Measurements from ENCODE around the gene STH. TPM values are rescaled to one million over a fixed set of nuclear protein-coding genes. Genes with fewer than 3 reads are reported as not detected.

The STH gene
- total and polyA plus RNA-seq, 2 experiments from 2014 or later: 0.55 TPM; not detected in 1

DNA sequence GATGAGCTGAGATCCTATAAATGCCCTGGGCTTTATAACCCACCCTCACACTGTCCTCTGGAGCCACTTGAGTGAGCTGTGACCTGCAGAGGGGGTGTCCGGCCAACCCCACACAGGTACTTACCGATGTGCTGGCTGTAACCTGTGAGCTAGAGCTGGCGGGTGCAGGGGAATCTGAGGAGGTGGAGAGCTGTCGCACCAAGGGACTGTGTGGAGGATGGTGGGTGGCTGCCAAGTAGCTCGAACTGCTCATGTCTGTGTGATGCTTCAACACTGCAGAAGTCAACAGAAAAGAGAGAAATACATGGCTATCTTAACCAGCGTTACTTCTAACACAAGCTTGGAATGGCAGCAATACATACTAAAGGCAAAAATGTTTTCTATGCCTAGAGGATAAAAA is 39.4 kb downstream of the STH start (continued):
- TF ChIP-seq, protein P1, sequence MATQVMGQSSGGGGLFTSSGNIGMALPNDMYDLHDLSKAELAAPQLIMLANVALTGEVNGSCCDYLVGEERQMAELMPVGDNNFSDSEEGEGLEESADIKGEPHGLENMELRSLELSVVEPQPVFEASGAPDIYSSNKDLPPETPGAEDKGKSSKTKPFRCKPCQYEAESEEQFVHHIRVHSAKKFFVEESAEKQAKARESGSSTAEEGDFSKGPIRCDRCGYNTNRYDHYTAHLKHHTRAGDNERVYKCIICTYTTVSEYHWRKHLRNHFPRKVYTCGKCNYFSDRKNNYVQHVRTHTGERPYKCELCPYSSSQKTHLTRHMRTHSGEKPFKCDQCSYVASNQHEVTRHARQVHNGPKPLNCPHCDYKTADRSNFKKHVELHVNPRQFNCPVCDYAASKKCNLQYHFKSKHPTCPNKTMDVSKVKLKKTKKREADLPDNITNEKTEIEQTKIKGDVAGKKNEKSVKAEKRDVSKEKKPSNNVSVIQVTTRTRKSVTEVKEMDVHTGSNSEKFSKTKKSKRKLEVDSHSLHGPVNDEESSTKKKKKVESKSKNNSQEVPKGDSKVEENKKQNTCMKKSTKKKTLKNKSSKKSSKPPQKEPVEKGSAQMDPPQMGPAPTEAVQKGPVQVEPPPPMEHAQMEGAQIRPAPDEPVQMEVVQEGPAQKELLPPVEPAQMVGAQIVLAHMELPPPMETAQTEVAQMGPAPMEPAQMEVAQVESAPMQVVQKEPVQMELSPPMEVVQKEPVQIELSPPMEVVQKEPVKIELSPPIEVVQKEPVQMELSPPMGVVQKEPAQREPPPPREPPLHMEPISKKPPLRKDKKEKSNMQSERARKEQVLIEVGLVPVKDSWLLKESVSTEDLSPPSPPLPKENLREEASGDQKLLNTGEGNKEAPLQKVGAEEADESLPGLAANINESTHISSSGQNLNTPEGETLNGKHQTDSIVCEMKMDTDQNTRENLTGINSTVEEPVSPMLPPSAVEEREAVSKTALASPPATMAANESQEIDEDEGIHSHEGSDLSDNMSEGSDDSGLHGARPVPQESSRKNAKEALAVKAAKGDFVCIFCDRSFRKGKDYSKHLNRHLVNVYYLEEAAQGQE (IDR thresholded peaks at IDR 0.05; ENCODE audit: unreplicated experiment): no peak
- TF ChIP-seq, protein P2, sequence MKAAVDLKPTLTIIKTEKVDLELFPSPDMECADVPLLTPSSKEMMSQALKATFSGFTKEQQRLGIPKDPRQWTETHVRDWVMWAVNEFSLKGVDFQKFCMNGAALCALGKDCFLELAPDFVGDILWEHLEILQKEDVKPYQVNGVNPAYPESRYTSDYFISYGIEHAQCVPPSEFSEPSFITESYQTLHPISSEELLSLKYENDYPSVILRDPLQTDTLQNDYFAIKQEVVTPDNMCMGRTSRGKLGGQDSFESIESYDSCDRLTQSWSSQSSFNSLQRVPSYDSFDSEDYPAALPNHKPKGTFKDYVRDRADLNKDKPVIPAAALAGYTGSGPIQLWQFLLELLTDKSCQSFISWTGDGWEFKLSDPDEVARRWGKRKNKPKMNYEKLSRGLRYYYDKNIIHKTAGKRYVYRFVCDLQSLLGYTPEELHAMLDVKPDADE (IDR thresholded peaks at IDR 0.05): no peak

DNA sequence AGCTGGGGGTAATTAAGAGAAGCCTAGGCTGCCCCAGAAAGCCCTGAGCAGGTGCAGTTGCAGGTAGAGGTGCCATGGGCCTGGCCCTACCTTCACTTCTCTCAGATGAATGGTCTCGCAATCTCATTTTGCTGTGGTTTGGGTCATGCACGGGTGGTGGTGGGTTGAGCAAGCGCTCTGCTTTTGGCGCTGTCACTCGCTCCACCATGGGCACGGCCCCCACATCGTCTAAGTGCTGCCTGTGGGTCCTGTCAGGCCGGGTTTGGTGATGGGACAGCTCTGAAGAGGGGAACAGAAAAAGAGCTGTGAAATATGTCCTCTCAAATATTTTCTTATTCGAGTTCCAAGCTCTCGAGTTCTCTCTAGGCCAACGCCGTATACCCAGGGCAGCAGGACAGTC is 39.9 kb downstream of the STH start:
- H3K4me1 Mint-ChIP-seq: peaks cover under 1% of the 10 kb centered on the region; the same call in 1 of the 3 replicates
- H3K79me2 ChIP-seq (replicated peaks; ENCODE audit: insufficient read depth): peaks cover 17% of the 10 kb centered on the region
- no peaks in the 10 kb centered on the region for H3K9me3 Mint-ChIP-seq
- no peak overlapping the region for H2AFZ ChIP-seq
- ATAC-seq (no peak), DNase-seq (ENCODE audit: low spot score) (no peak)
- H3K4me1 ChIP-seq (ENCODE audit: insufficient read depth): no peaks in the 10 kb centered on the region
- H4K20me1 ChIP-seq (replicated peaks; ENCODE audit: insufficient read depth): peaks cover 14% of the 10 kb centered on the region
- peaks cover 2% of the 10 kb centered on the region for H3K27me3 Mint-ChIP-seq (ENCODE audit: insufficient read depth, low read depth, poor library complexity)
- 0 out of 2 replicates have a peak, but pooled peaks cover 10% of the 10 kb centered on the region for H3F3A ChIP-seq (replicated peaks; ENCODE audit: low read depth)
- no peaks in the 10 kb centered on the region for H3K9me2 ChIP-seq (ENCODE audit: insufficient read depth)
- no peak overlapping the region for H3K27ac ChIP-seq (ENCODE audit: low read depth)
- no peak overlapping the region for H3K4me3 Mint-ChIP-seq
- no peaks in the 10 kb centered on the region for H3K27me3 ChIP-seq (ENCODE audit: insufficient read depth)
- peaks cover 68% of the 10 kb centered on the region for H3K36me3 ChIP-seq (ENCODE audit: insufficient read depth)
- H3K36me3 Mint-ChIP-seq (ENCODE audit: low read depth): peaks cover 88% of the 10 kb centered on the region
- no peak overlapping the region for H3K4me2 ChIP-seq
- H3K4me3 ChIP-seq: no peak overlapping the region
- no peak overlapping the region for H3K27ac Mint-ChIP-seq
- no peak for TF ChIP-seq CREB1 (CRISPR knock-in tag; IDR thresholded peaks at IDR 0.05; ENCODE audit: low read depth)
- no peak for TF ChIP-seq JUNB (IDR thresholded peaks at IDR 0.05; ENCODE audit: unreplicated experiment)
- TF ChIP-seq STAT1 (IDR thresholded peaks at IDR 0.05; ENCODE audit: unreplicated experiment): no peak
- TF ChIP-seq, protein P3, sequence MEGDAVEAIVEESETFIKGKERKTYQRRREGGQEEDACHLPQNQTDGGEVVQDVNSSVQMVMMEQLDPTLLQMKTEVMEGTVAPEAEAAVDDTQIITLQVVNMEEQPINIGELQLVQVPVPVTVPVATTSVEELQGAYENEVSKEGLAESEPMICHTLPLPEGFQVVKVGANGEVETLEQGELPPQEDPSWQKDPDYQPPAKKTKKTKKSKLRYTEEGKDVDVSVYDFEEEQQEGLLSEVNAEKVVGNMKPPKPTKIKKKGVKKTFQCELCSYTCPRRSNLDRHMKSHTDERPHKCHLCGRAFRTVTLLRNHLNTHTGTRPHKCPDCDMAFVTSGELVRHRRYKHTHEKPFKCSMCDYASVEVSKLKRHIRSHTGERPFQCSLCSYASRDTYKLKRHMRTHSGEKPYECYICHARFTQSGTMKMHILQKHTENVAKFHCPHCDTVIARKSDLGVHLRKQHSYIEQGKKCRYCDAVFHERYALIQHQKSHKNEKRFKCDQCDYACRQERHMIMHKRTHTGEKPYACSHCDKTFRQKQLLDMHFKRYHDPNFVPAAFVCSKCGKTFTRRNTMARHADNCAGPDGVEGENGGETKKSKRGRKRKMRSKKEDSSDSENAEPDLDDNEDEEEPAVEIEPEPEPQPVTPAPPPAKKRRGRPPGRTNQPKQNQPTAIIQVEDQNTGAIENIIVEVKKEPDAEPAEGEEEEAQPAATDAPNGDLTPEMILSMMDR (conservative IDR thresholded peaks at IDR 0.05; ENCODE audit: low read depth in 2 of 2): no peak
- no peak for TF ChIP-seq ZNF114 (CRISPR knock-in tag; IDR thresholded peaks at IDR 0.05)
- no peak for TF ChIP-seq EZH2 (IDR thresholded peaks at IDR 0.05; ENCODE audit: low read depth, unreplicated experiment)
- no peak for TF ChIP-seq NANOG (IDR thresholded peaks at IDR 0.05; ENCODE audit: borderline replicate concordance)
- TF ChIP-seq, protein P1 (IDR thresholded peaks at IDR 0.05; ENCODE audit: unreplicated experiment): no peak
- no peak for TF ChIP-seq POLR2AphosphoS5 (IDR thresholded peaks at IDR 0.05; ENCODE audit: low read depth)

All from GM23338 (cell line).